OCI-LY7 (cell line): ENCODE measurements around the gene MOGAT1. TPM values are rescaled to one million over a fixed set of nuclear protein-coding genes. Genes with fewer than 3 reads are reported as not detected.

ENCODE experiments used
- BruUV-seq: library from RNA; stranded (reverse); fragments of 400-500 nt; replicated peaks from 2 replicates; lab custom pipeline; 2021; lab: Mats Ljungman, UMichigan
- CTCF ChIA-PET: fragments of 300-600 bp; sonication (Branson Sonifier 250); formaldehyde crosslinking; loops from one replicate; lab custom pipeline; 2022; ENCODE audit warnings: antibody characterized with exemption; ENCODE audit not compliant: unreplicated experiment; lab: Charles Lee
- POLR2A ChIA-PET: fragments of 300-600 bp; sonication (Branson Sonifier 250); formaldehyde crosslinking; loops from one replicate; lab custom pipeline; 2022; ENCODE audit warnings: antibody characterized with exemption; lab: Charles Lee
- DNase-seq: peaks from one replicate; pipeline ENCODE4 v3.0.0-alpha.2; 2015; ENCODE audit warnings: low spot score
- H2AFZ ChIP-seq: fragments of 200-600 bp; sonication (generic), shearing (Covaris generic); 2 replicates; pipeline ENCODE4 v1.6.1; 2014; ENCODE audit warnings: mild to moderate bottlenecking, antibody characterized with exemption, low read length, moderate library complexity
- H3K27ac ChIP-seq: fragments of 200-600 bp; sonication (generic); 2 replicates; pipeline ENCODE4 v1.5.1; 2014; ENCODE audit warnings: mixed run types, low read depth, mild to moderate bottlenecking, moderate library complexity, low read length, inconsistent platforms; ENCODE audit not compliant: poor library complexity, severe bottlenecking
- H3K36me3 ChIP-seq: fragments of 200-600 bp; sonication (generic); 2 replicates; pipeline ENCODE4 v1.6.1; 2014; ENCODE audit warnings: mild to moderate bottlenecking, antibody characterized with exemption, low read length, moderate library complexity, mixed read lengths; ENCODE audit not compliant: insufficient read depth
- H3K4me1 ChIP-seq: fragments of 200-600 bp; sonication (generic); 2 replicates; pipeline ENCODE4 v1.5.1; 2014; ENCODE audit warnings: mild to moderate bottlenecking, low read length; ENCODE audit not compliant: insufficient read depth, poor library complexity, severe bottlenecking
- H3K4me2 ChIP-seq: fragments of 200-600 bp; sonication (generic); 2 replicates; pipeline ENCODE4 v1.6.1; 2014; ENCODE audit warnings: mild to moderate bottlenecking, low read length
- H3K4me3 ChIP-seq: fragments of 200-600 bp; sonication (generic); 2 replicates; pipeline ENCODE4 v1.5.1; 2014; ENCODE audit warnings: mild to moderate bottlenecking, low read depth, low read length; ENCODE audit not compliant: poor library complexity, severe bottlenecking
- H3K79me2 ChIP-seq: fragments of 200-600 bp; sonication (generic); 2 replicates; pipeline ENCODE4 v1.6.1; 2016; ENCODE audit warnings: low read depth, mild to moderate bottlenecking, low read length, moderate library complexity, mixed read lengths; ENCODE audit not compliant: insufficient read depth
- H3K9me2 ChIP-seq: fragments of 200-600 bp; sonication (generic); 2 replicates; pipeline ENCODE4 v1.6.1; 2016; ENCODE audit warnings: mild to moderate bottlenecking, low read length, mixed read lengths; ENCODE audit not compliant: insufficient read depth
- H3K9me3 ChIP-seq: fragments of 200-600 bp; sonication (generic); 2 replicates; pipeline ENCODE4 v1.6.1; 2014; ENCODE audit warnings: mild to moderate bottlenecking, mixed run types, low read length, mixed read lengths
- H4K20me1 ChIP-seq: fragments of 200-600 bp; sonication (generic); 2 replicates; pipeline ENCODE4 v1.6.1; 2014; ENCODE audit warnings: mild to moderate bottlenecking, antibody characterized with exemption, low read length, moderate library complexity, mixed read lengths; ENCODE audit not compliant: insufficient read depth
- EZH2phosphoT487 ChIP-seq: fragments of 200-600 bp; sonication (generic); IDR thresholded peaks from 2 replicates; pipeline ENCODE4 v1.6.1; 2018; ENCODE audit warnings: low read depth, borderline replicate concordance, mild to moderate bottlenecking, mixed run types, antibody characterized with exemption, low read length, moderate library complexity, mixed read lengths
- intact Hi-C: fragments of 100-400 bp; cut with micrococcal nuclease; formaldehyde crosslinking; loops from one replicate; pipeline ENCODE4 v1.10.0; 2022; ENCODE audit not compliant: unreplicated experiment
- total RNA-seq, 2 experiments: library from RNA; depleted of rRNA in 1 of 2; stranded (reverse); fragments of >200 nt in 1 of 2; shearing (Covaris generic) in 1 of 2; gene quantifications; 2 replicates each; pipeline ENCODE4 v1.2.3, GENCODE V29; 2014 to 2022
- TF ChIP-seq, protein P1 (sequence below): fragments of 200-600 bp; sonication (generic); conservative IDR thresholded peaks from 2 replicates; pipeline ENCODE4 v1.5.1; 2014; ENCODE audit warnings: mild to moderate bottlenecking, antibody characterized with exemption, low read length, moderate library complexity, mixed read lengths

Gene MOGAT1
- total RNA-seq, 2 experiments from 2014 or later: not detected

DNA sequence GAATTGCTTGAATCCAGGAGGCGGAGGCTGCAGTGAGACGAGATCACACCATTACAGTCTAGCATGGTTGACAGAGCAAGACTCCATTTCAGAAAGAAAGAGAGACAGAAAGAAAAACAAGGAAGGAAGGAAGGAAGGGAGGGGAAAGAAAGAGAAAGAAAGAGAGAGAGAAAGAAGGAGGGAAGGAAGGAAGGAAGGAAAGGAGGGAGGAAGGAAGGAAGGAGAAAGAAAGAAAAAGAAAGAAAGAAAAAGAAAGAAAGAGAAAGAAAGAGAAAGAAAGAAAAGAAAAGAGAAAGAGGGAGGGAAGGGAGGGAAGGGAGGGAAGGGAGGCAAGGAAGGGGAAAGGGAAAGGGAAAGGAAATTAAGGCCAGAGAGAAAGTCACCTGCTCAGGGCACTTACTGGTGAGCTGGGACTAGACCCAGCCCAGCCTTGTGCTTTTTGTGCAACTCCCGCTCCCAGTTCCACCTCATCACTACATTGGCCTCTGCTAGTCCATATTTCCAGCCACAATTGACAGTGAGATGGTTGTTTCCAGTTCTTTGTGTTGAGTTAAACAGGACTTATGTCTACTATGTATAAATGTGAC lies 35.7 kb downstream of the MOGAT1 start:
- Histone ChIP-seq H3K4me3 (no peak overlapping the region), H3K9me2 (no peaks in the 10 kb centered on the region), H3K4me1 (peaks cover 17% of the 10 kb centered on the region), H3K79me2 (no peaks in the 10 kb centered on the region), H3K36me3 (no peaks in the 10 kb centered on the region), H4K20me1 (no peaks in the 10 kb centered on the region), H3K27ac (no peak overlapping the region), H3K9me3 (no peaks in the 10 kb centered on the region), H2AFZ (peak overlapping the region; percentile 38; the same call in 1 of the 2 replicates), H3K4me2 (no peak overlapping the region)
- ChIA-PET POLR2A (interaction anchor here (0.7 to 2.9 kb wide), 12 partner anchors 12 to 205 kb away, joined by 3 to 11 read pairs (median 3); partner anchors contain the start of gene FARSB), CTCF (no interaction called here)
- TF ChIP-seq, protein P1, sequence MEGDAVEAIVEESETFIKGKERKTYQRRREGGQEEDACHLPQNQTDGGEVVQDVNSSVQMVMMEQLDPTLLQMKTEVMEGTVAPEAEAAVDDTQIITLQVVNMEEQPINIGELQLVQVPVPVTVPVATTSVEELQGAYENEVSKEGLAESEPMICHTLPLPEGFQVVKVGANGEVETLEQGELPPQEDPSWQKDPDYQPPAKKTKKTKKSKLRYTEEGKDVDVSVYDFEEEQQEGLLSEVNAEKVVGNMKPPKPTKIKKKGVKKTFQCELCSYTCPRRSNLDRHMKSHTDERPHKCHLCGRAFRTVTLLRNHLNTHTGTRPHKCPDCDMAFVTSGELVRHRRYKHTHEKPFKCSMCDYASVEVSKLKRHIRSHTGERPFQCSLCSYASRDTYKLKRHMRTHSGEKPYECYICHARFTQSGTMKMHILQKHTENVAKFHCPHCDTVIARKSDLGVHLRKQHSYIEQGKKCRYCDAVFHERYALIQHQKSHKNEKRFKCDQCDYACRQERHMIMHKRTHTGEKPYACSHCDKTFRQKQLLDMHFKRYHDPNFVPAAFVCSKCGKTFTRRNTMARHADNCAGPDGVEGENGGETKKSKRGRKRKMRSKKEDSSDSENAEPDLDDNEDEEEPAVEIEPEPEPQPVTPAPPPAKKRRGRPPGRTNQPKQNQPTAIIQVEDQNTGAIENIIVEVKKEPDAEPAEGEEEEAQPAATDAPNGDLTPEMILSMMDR: no peak
- TF ChIP-seq EZH2phosphoT487: no peak
- BruUV-seq: no TSS peak
- intact Hi-C loops: no loop called here
- no peak for DNase-seq

DNA sequence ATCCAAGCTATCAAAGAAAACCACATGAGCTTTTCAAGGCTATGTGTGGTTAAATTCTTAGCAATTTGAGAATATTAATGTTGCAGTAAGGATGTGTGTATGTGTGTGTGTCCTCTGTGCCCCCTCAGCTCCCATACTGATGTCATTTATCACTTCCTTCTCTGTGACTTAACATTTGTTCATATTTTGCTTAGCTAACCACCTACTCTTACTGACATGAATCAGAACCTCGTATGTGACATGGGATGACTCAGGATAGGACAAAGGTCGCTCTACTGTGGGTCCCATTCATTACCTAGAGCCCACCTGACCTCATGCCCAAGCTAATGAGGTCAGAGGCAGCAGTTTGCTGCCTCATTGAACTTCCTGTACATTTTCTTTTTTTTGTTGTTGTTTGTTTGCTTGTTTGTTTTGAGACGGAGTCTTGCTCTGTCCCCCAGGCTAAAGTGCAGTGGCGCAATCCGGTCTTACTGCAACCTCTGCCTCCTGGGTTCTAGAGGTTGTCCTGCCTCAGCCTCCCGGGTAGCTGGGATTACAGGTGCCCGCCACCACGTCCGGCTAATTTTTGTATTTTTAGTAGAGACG lies 36.3 kb downstream of the MOGAT1 start:
- BruUV-seq: no TSS peak
- peak overlapping the region; percentile 38; the same call in 1 of the 2 replicates for H2AFZ ChIP-seq

More for the DNA sequence above, 36.3 kb downstream of the MOGAT1 start:
- Histone ChIP-seq H3K4me1 (peaks cover 17% of the 10 kb centered on the region), H3K9me3 (no peaks in the 10 kb centered on the region), H3K79me2 (no peaks in the 10 kb centered on the region), H3K4me3 (no peak overlapping the region), H3K27ac (no peak overlapping the region), H4K20me1 (no peaks in the 10 kb centered on the region), H3K4me2 (no peak overlapping the region), H3K36me3 (no peaks in the 10 kb centered on the region), H3K9me2 (no peaks in the 10 kb centered on the region)
- ChIA-PET CTCF (no interaction called here), POLR2A (interaction anchor here (0.7 to 2.9 kb wide), 9 partner anchors 11 to 205 kb away, joined by 3 to 11 read pairs (median 3); no protein-coding TSS in a partner anchor)
- intact Hi-C loops: loop anchor here (1.0 to 2.0 kb wide), 5 partner anchors 81 to 232 kb away; partner anchors contain the start of gene ACSL3
- DNase-seq: no peak
- TF ChIP-seq, protein P1: no peak
- TF ChIP-seq EZH2phosphoT487: no peak
